Nephron (organoid): Measurements from ENCODE around the gene UBR4.

Source experiments
- H3K27ac Mint-ChIP-seq, 3 experiments: 2 replicates each; pipeline ENCODE4 v1.8.0; 2020; ENCODE audit warnings: mixed read lengths in 3 of 3, mild to moderate bottlenecking in 2 of 3, moderate library complexity in 1 of 3
- H3K27me3 Mint-ChIP-seq: 2 replicates; pipeline ENCODE4 v1.8.0; 2021; ENCODE audit warnings: low read depth, mild to moderate bottlenecking, moderate library complexity, mixed read lengths
- H3K36me3 Mint-ChIP-seq: 2 replicates; pipeline ENCODE4 v1.8.0; 2020; ENCODE audit warnings: low read depth, mixed read lengths
- H3K4me1 Mint-ChIP-seq: 2 replicates; pipeline ENCODE4 v1.8.0; 2020; ENCODE audit warnings: mixed read lengths
- H3K4me3 Mint-ChIP-seq, 3 experiments: 2 replicates each; pipeline ENCODE4 v1.8.0; 2020; ENCODE audit warnings: mild to moderate bottlenecking in 3 of 3, mixed read lengths in 3 of 3, moderate library complexity in 2 of 3
- H3K9me3 Mint-ChIP-seq: 2 replicates; pipeline ENCODE4 v1.8.0; 2020; ENCODE audit warnings: mixed read lengths
- TF ChIP-seq, protein P1 (sequence below), 3 experiments: fragments of 200-600 bp; sonication (generic); IDR thresholded peaks; one replicate each; pipeline ENCODE4 v1.5.0; 2021; ENCODE audit warnings: antibody characterized with exemption in 3 of 3; ENCODE audit not compliant: unreplicated experiment in 3 of 3

Gene UBR4

GRCh38 chr1:19035377-19036040 lies 174.6 kb downstream of the UBR4 start:
- Mint-ChIP-seq H3K4me1 (peaks cover 17% of the 10 kb centered on the region), H3K4me3 (no peak overlapping the region), H3K27ac (peak overlapping the region in 2 of 3 experiments; percentile 33 to 74), H3K27me3 (peaks cover 76% of the 10 kb centered on the region), H3K9me3 (no peaks in the 10 kb centered on the region), H3K36me3 (no peaks in the 10 kb centered on the region)
- TF ChIP-seq, protein P1, sequence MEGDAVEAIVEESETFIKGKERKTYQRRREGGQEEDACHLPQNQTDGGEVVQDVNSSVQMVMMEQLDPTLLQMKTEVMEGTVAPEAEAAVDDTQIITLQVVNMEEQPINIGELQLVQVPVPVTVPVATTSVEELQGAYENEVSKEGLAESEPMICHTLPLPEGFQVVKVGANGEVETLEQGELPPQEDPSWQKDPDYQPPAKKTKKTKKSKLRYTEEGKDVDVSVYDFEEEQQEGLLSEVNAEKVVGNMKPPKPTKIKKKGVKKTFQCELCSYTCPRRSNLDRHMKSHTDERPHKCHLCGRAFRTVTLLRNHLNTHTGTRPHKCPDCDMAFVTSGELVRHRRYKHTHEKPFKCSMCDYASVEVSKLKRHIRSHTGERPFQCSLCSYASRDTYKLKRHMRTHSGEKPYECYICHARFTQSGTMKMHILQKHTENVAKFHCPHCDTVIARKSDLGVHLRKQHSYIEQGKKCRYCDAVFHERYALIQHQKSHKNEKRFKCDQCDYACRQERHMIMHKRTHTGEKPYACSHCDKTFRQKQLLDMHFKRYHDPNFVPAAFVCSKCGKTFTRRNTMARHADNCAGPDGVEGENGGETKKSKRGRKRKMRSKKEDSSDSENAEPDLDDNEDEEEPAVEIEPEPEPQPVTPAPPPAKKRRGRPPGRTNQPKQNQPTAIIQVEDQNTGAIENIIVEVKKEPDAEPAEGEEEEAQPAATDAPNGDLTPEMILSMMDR (IDR thresholded peaks at IDR 0.05; ENCODE audit: unreplicated experiment in 3 of 3): no peak

DNA sequence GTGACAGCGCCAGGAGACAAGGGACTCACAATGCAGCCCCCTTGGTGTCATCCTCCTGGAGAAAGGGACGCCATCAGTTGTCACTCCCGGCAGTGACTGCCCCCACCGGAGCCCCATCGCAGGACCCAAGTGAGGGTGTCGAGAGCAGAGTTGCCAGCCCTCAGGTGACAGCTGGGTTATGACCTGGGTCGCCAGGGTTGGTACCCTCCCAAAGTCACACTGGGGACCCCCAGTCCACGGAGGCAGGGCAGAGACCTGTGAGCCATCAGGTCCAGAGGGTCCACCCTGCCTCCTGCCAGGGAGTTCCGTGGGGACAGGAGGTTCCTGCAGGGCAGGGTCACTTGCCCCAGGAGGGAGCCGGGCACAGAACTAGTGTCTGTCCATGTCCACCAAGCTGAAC lies 175.3 kb downstream of the UBR4 start:
- H3K4me3 Mint-ChIP-seq: no peak overlapping the region
- no peak overlapping the region for H3K27ac Mint-ChIP-seq
- H3K36me3 Mint-ChIP-seq: no peaks in the 10 kb centered on the region
- TF ChIP-seq, protein P1 (IDR thresholded peaks at IDR 0.05; ENCODE audit: unreplicated experiment in 3 of 3): no peak
- peaks cover 17% of the 10 kb centered on the region for H3K4me1 Mint-ChIP-seq
- peaks cover 76% of the 10 kb centered on the region for H3K27me3 Mint-ChIP-seq
- H3K9me3 Mint-ChIP-seq: no peaks in the 10 kb centered on the region

DNA sequence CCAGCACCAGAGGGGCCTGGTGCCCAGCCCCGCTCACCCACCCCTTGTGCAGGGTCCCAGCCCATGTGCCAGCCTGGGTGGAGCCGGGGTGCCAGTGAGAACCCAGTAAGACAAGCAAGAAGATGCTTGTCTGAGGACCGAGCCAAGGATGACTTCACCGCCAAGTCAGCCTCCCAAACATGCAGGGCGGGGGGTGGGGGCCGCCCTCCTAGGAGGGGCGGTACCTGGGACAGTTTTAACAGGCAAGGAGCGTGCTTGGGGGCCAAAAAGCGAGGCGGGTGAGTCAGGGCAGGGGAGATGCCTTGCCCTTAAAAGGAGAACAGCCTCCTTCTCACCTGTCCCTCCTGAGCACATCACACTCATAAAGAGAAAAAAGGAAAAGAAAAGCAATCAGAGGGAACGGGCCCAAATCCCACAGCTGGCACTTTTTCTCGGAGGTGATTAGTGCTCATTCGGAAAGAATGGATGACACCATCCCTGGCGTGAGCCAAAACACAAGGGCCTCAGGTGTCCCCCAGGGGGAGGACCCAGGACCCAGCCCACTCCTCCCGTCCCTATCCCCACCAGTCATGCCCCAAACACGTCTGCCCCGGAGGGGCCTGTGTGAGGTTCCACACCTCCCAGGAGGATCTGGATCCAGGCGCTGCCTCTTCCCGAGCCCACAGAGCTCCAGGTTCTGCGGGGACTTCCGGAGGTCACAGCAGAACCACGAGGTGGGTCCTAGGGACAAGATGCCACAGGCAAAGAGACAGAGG lies 176.0 kb downstream of the UBR4 start:
- TF ChIP-seq, protein P1 (IDR thresholded peaks at IDR 0.05; ENCODE audit: unreplicated experiment in 3 of 3): no peak
- Mint-ChIP-seq H3K4me1 (peaks cover 17% of the 10 kb centered on the region), H3K27me3 (peaks cover 71% of the 10 kb centered on the region), H3K36me3 (no peaks in the 10 kb centered on the region), H3K27ac (no peak overlapping the region), H3K9me3 (no peaks in the 10 kb centered on the region), H3K4me3 (no peak overlapping the region)

- Mint-ChIP-seq H3K4me1 (peaks cover 17% of the 10 kb centered on the region), H3K9me3 (no peaks in the 10 kb centered on the region), H3K36me3 (no peaks in the 10 kb centered on the region), H3K4me3 (no peak overlapping the region), H3K27ac (no peak overlapping the region), H3K27me3 (peaks cover 65% of the 10 kb centered on the region)
- TF ChIP-seq, protein P1 (IDR thresholded peaks at IDR 0.05; ENCODE audit: unreplicated experiment in 3 of 3): no peak
Measured at GRCh38 chr1:19033515-19033839, 176.6 kb downstream of the UBR4 start.

DNA sequence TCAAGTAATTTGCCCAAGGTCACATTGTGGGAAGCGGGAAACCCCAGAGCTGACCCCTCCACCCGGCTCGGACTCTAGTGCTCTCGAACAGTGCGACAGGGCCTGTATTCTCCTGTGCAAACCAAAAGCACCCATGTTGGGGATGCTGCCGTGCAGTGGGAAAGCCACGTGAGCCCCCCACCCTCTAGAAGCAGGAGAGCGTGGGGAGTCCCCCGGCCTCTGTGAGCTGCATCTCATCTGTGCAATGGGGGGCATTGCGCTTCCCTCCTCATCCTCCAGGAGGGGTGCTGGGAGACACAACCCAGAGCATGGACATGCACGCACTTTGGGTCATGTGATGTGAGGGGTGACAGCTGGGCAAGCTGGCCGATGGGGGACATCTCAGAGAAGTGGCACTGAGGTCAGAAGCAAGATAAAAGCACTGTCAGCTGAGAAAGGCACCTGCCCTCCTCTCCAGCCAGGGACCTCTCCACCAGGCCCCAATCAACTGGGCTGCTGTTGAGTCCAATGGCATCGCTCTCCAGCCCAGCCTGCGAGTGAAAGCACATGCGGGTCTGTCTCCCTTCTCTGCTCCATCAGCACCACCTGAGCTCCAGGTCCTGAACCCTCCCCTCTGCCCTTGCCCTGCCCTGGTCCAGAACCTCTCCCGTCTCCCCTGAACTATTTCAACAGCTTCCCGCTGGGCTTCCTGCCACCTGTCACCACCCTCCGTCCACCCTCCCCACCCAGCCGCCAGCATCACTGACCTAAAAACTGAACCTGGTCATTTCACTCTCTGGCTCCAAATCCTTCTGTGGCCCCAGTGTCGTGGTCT lies 177.2 kb downstream of the UBR4 start:
- Mint-ChIP-seq H3K4me3 (no peak overlapping the region), H3K4me1 (peaks cover 17% of the 10 kb centered on the region), H3K9me3 (no peaks in the 10 kb centered on the region), H3K27ac (no peak overlapping the region), H3K36me3 (no peaks in the 10 kb centered on the region), H3K27me3 (peaks cover 62% of the 10 kb centered on the region)
- TF ChIP-seq, protein P1 (IDR thresholded peaks at IDR 0.05; ENCODE audit: unreplicated experiment in 3 of 3): no peak
